Stimulated activated naive CD8-positive, alpha-beta T cell treated with anti-CD3 and anti-CD28 coated beads, Interleukin-15, Interleukin-2, amounts not matched to agents 100 U/mL and 50 U/mL, for 24 hours (primary cell): Measurements from ENCODE around the gene CRTC2.
"Not testable (repeated sequence)": the region's sequence is repeated elsewhere in the genome, so short reads cannot be mapped to it uniquely, and the experiment has no call there.

Experiments used
- ATAC-seq: fragments of 150-1000 bp; cut with Tn5 transposase; one replicate; pipeline ENCODE4 v1.10.0; 2021
- DNase-seq: peaks from one replicate; pipeline ENCODE4 v3.0.0; 2021

The CRTC2 gene, protein sequence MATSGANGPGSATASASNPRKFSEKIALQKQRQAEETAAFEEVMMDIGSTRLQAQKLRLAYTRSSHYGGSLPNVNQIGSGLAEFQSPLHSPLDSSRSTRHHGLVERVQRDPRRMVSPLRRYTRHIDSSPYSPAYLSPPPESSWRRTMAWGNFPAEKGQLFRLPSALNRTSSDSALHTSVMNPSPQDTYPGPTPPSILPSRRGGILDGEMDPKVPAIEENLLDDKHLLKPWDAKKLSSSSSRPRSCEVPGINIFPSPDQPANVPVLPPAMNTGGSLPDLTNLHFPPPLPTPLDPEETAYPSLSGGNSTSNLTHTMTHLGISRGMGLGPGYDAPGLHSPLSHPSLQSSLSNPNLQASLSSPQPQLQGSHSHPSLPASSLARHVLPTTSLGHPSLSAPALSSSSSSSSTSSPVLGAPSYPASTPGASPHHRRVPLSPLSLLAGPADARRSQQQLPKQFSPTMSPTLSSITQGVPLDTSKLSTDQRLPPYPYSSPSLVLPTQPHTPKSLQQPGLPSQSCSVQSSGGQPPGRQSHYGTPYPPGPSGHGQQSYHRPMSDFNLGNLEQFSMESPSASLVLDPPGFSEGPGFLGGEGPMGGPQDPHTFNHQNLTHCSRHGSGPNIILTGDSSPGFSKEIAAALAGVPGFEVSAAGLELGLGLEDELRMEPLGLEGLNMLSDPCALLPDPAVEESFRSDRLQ

GRCh38 chr1:153958111-153958960, at the start of gene CRTC2:
TSS of gene CRTC2 (minus strand) at chr1:153958612. CDS start at chr1:153958497, 115 bp downstream.
- ATAC-seq (peak; percentile 94), DNase-seq (peak; percentile 97)

- DNase-seq: no peak
Measured at GRCh38 chr1:154006136-154006535, 47.7 kb upstream of the CRTC2 start.

DNA sequence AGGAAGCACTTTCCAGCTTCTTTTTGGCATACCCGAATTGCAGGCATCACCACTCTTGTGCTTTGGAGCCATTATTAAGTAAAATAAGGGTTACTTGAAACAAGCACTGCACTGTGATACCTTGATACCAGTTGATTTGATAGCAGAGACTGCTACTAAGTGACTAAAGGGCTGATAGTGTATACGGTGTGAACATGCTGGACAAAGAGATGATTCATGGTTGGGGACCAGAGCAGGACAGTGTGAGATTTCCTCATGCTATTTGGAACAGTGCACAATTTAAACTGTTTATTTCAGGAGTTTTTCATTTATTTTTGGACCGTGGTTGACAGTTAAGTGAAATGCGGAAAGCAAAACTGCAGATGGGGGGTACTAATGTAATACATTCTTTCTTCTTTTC, 42.0 kb upstream of the CRTC2 start:
- DNase-seq: no peak
- no peak for ATAC-seq

More at GRCh38 chr1:154006136-154006535, 47.7 kb upstream of the CRTC2 start:
- peak; percentile 49 for ATAC-seq

DNA sequence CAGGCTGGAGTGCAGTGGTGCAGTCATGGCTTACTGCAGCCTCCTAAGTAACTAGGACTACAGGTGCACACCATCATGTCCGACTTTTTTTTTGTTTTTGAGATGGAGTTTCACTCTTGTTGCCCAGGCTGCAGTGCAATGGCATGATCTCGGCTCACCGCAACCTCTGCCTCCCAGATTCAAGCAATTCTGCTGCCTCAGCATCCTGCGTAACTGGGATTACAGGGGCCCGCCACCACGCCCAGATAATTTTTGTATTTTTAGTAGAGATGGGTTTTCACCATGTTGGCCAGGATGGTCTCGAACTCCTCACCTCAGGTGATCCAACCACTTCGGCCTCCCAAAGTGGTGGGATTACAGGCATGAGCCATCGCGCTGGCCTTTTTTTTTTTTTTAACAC, 38.5 kb upstream of the CRTC2 start:
- ATAC-seq, DNase-seq: not testable (repeated sequence)

GRCh38 chr1:153995640-153996039, 37.2 kb upstream of the CRTC2 start:
- no peak for DNase-seq
- ATAC-seq: no peak

- DNase-seq: no peak
- no peak for ATAC-seq
Measured at GRCh38 chr1:153995202-153995601, 36.8 kb upstream of the CRTC2 start.

- DNase-seq: no peak
Measured at GRCh38 chr1:153991806-153992205, 33.4 kb upstream of the CRTC2 start.

GRCh38 chr1:153991151-153991630, 32.8 kb upstream of the CRTC2 start:
- DNase-seq (no peak), ATAC-seq (no peak)

More at GRCh38 chr1:153991806-153992205, 33.4 kb upstream of the CRTC2 start:
- no peak for ATAC-seq

DNA sequence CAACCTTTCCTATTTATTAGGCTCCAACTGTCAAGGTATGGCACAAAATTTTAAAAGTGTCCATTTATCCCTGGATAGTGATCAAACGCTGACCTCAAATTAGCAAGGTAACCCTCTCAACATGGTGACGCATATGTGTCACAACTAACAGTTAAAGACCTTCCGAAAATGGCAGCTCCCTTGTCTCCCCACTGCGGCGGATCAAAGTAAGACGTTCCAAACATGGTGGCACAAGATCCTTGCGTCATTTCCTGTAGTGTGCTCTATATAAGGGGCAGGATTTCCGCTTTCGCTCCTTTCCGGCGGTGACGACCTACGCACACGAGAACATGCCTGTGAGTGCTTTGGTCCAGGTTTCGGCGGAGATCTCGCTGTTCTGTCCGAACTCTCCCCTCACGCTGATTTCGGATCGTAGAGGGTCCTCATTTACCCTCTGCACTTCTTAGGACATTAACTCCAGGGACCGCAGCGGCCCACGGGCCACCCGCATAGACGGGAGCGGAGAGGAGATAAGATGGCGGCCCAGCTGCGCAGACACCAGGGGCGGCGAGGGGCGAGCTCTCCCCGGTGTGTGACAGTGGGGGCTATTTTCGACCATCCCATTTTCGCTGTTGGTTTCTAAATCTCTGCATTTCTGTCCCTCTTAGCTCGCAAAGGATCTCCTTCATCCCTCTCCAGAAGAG, 32.2 kb upstream of the CRTC2 start, which contains the start of gene RPS27:
Gene RPS27, plus strand, starts transcription at position 295 of the 683 bp plus-strand sequence. Its CDS starts 35 bp downstream, at position 330.
- DNase-seq (peak; percentile 81), ATAC-seq (peak; percentile 83)

GRCh38 chr1:153987621-153988020, 29.2 kb upstream of the CRTC2 start:
- DNase-seq: no peak

GRCh38 chr1:153985941-153986761, 27.7 kb upstream of the CRTC2 start, which contains the start of gene RAB13:
TSS of gene RAB13 (minus strand) at chr1:153986339. CDS start at chr1:153986236, 103 bp downstream.
- DNase-seq: peak; percentile 51
- ATAC-seq: peak; percentile 33

More at GRCh38 chr1:153987621-153988020, 29.2 kb upstream of the CRTC2 start:
- no peak for ATAC-seq

GRCh38 chr1:153985341-153985912, 27.0 kb upstream of the CRTC2 start:
- peak; percentile 81 for ATAC-seq
- peak; percentile 71 for DNase-seq

DNA sequence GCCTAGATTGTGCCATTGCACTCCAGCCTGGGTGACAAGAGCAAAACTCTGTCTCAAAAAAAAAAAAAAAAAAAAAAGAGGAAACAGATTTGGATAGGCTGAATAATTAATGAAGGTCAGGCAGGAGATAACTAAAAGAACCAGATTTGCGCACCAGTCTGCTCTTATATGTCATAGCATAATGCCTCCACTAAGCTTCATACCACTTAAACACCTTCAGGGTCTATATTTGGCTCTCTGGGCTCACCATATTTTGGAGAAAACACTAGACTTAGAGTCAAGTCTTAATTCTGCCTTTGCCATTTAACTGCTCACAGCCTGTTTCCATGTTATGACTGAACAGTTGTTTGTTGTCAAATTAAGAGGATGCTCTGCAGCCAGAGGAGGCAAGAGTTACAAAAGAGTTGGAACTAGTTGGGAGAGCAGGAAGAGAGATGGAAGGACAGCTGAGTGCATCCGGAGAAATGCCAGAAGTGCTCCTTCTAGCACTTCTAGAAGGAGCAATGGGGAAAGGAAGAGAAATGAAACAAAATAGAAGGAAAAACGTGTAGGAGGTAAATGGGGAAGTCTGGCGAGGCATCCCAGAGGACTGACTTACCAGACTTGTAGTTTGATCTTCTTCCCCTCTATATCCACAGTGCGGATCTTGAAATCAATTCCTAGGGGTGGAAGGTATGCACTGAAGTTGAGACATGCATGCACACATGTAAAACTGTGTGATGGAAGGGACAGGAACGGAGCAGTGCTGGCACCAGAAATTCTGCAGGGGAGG, 25.9 kb upstream of the CRTC2 start:
- no peak for ATAC-seq
- no peak for DNase-seq

DNA sequence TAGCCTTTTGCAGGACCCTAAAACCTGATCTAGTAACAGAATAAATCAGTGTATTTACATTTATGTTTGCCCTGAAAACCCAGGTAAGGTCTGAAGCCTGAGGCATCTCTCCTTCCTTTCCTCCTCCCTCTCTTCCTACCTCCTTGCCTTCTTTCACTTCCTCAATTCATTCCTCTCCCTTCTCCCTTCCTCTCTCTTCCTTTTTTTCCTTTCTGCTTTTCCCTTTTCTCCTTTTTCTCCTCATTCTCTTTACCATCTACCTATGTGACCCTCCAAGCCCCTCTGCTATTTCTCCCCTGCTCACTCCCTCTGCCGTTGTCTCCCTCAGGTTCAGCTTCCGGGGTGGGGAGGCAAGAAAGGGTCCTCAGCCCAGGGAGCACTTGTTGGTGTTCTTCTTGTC, 23.3 kb upstream of the CRTC2 start:
- not testable (repeated sequence) for DNase-seq, ATAC-seq

DNA sequence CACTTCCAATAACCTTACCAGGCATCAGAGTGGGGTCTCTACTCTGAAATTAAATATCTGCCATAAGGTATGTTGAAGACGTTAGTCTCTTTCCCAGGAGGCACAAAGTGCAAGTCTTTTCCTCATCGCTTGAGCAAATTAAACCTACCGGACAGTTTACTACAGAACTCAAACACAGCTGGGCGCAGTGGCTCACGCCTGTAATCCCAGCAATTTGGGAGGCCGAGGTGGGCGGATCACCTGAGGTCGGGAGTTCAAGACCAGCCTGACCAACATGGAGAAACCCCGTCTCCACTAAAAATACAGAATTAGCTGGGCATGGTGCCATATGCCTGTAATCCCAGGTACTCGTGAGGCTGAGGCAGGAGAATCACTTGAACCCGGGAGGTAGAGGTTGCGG, 20.7 kb upstream of the CRTC2 start:
- ATAC-seq, DNase-seq: not testable (repeated sequence)

DNA sequence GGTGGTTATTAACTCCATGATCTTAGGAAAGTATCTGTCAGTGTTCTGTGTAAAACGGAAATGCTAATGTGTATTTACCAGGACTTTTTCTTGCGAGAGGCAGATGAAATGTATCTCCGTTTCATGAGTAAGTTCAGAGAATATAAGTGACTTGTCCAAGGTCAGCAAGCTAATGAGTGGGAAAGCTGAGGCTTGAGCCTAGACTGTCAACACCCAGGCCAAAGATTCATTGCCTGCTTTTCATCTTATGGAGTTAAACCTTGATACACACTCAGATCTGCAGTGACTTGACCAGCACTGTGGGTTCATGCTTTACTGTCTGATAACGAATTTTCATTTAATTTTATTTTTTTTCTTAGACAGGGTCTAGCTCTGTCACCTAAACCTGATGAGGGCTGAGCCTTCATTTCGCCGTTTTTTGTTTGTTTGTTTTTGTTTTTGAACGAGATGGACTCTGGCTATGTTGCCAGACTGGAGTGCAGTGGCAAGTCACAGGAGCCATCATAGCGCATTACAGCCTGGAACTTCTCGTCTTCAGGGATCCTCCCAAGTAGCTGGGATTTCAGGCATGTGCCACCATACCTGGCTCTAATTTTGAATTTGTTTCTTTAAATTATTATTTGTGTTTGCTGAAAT, 20.0 kb upstream of the CRTC2 start:
- no peak for ATAC-seq
- no peak for DNase-seq

DNA sequence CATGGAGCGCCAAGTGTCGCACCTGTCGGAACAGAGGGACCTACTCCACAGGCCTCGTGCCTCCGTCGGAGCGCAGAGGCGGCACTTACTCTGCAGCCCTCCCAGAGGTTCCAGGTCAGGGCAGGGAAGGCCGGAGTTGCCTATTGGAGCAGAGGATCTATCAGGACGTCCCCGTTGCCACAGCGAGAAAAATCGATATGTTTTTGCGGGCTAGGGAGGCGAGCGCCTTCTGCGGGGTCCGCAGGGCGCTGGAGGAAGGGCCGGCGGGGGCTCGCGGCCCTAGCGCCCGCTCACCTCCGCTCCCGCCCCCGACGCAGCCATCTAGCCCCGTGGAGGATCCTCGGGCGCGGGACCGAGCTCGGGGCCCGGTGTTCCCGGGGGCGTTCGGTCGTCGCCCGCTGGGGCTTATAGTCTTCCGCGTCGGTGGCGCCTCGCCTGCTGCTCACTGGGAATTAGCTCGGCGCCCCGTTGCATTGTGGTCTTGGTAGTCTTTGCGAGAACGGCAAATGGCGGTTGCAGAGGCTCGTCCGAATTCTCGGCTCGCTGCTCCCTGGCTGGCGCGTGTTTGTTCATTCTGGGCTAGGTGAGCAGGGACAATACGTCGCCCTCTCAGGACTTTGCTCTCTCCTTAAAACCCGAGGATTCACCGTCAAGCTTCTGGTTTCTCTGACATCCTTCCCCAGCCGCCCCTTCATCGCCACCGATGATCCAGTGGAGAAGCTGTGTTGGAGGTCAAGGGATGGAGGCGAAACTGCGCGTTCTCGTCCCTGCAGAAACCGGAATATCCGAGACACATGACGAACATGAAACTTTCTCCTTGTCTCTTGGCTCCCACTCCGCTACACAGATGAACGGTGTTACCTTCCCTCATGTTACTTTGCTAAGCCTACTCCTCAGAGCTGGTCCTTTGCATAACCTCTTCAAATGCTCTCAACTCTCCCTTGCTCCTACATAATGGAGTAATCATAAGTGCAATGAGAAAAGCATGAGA, 19.1 kb upstream of the CRTC2 start, which contains the start of gene JTB:
Gene JTB, minus strand, starts transcription at position 425 of the 991 bp plus-strand sequence. Its CDS starts 422 bp downstream, at position 3.
- peak; percentile 95 for ATAC-seq
- peak; percentile 89 for DNase-seq
